ENCODE data around the gene STMN1. TPM values are rescaled to one million over a fixed set of nuclear protein-coding genes. Genes with fewer than 3 reads are reported as not detected.

Gene STMN1
- total RNA-seq, result 57.0 and 69.4 TPM in 2 replicates

DNA sequence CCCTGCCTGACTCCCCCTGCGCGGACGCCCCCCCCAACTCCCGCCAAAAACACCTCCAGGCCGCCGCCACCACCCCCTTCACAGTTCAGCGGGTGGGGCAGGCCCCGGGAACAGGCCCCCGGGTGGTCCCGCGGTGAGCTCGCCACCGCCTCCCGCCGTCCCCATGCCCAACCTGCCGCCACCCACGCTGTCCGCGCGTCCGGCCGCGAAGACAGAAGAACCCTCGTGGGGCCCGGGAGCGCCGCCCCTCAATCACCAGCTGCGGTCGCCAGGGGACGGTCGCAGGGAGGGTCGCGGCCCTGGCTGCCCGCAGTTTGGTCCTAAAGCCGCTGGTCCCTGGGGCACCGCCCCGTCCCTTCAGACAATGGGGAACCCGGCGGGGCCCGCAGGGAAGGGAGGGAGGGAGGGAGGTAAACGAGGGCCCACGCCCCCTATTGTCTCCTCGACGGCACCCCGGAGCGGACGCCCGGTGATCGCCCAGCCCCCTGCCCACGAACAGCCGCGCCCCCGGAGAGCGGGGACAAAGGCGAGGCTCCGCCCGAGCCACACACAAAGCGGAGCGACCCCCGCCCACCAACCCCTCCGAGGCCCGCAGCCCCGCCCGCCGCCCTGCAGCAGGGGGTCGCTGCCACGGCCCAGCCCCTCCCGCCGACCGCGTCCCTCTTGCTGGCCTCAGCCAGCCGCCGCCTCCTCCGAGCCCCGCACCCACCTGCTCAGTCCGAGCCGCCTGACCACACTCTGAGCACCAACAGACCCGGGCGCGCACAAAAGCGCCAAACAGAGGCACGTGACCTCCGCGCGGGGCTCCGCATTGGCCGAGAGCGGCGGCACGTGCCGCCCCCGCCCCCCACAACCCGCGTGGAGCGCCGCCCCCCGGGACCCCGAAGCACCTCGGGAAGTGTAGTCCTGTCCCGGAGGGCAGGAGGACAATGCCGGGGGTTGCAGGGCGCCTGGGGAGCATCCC, at the start of gene STMN1:
TSS of gene STMN1 (minus strand) at position 740 of the 964 bp plus-strand sequence. CDS start 1,743 bp downstream, outside the sequence.

DNA sequence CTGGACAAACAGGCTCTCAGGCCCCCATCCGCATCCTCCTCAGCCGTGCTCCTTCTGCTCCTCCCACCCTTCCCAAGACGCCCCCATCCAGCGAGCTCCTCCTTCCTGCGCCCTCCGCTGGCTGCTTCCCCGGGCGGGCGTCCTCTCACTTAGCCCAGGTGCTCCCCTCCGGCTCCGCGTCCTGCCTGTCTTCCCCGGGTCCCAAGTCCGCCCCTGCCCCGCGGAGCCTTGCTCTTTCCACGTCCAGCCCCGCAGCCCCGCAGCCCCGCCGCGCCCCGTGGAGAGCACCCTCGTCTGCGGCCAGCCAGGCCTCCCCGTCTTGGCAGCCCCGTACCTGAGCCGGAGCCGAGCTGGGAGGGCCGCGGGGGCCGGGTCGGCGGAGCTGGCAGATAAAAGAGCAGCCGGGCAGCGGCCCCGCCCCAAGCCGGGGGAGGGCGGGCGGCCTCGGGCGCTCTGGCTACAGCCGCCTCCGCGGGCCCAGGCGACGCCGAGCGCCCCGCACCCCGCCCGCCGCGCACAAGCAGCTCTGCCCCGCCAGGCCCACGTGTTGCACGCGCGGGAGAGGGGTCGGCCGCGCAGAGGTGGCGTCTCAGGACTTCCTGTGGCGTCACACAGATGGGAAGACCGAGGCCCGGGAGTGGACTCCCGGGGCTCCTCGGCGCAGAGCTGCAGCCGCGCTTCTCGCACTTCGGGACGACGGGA, 30.9 kb downstream of the STMN1 start, which contains the start of gene PAQR7:
TSS of gene PAQR7 (minus strand) at position 555 of the 702 bp plus-strand sequence. CDS start 11,869 bp downstream, outside the sequence.

DNA sequence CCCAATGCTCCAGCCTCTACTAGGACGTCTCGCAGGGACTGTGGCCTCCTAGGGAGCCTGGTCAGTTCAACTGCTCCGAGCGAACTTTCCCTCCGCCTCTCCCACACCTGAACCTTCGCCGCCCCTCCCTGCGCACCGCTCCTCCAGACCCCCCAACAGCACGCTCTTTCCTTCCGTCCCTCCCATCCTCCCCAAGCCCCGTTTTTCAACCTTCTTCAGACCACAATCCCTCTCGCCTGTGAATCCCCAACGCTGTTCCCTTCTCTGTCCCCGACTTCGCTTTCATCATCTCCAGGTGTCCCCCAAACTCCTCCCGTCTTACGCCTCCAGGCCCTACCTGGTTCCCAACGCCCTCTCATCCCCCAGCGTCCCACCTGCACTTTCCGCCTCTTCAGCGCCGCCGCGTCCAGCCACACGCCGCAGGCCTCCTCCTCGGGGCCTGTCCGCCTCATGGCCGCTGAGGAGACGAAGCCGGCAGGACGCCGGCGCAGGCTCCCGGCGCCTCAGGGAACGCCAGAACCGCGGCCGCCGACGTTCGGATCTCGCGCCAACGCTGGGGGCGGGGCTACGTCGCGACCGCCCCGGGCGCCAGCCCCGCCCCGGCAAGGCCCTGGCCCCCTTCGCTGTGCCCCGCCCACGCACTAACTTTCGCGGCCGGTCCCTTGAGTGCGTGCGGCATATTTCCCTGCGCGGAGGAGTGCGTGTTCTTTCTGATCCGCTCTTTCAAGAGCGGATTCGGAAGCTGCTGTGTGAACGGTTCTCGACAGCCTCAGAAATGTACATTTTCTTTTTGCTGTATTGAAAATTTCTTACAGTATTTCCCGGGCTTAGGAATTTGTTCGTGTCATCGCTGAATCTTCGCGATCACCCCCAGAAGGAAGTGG, 47.1 kb downstream of the STMN1 start, which contains the start of gene AUNIP:
TSS of gene AUNIP (minus strand) at position 552 of the 884 bp plus-strand sequence. CDS start at position 452, 100 bp downstream.

Small RNA genes within 50 kb of the gene (small RNA-seq; reads per million reads assigned to genes)
- gene AL033528.1 (not detected), gene RF00019 (not detected), gene SNRPFP2 (not detected)

Other genes starting within 250 kb of the STMN1 start
- gene SELENON, start 106.2 kb downstream of the STMN1 start, total RNA-seq, result 36.0 and 47.9 TPM in 2 replicates
- 33.1 and 37.7 TPM in 2 replicates for gene MTFR1L, start 86.5 kb downstream of the STMN1 start, total RNA-seq
- 2.6 and 5.3 TPM in 2 replicates for gene AUNIP, start 47.0 kb downstream of the STMN1 start, total RNA-seq
- gene PAQR7, start 30.7 kb downstream of the STMN1 start, total RNA-seq, result 6.1 and 7.3 TPM in 2 replicates
- gene PAFAH2, start 91.6 kb upstream of the STMN1 start, total RNA-seq, result 6.6 and 10.0 TPM in 2 replicates
- under 0.01 TPM in 2 replicates for gene EXTL1, start 115.4 kb upstream of the STMN1 start, total RNA-seq
- not detected in 2 replicates for gene SLC30A2, start 139.7 kb upstream of the STMN1 start, total RNA-seq
- under 0.01 TPM in 1 of 2 replicates, not detected in the other for gene TRIM63, start 161.2 kb upstream of the STMN1 start, total RNA-seq
- 2.9 and 4.7 TPM in 2 replicates for gene PDIK1L, start 205.4 kb upstream of the STMN1 start, total RNA-seq